ENCODE data around the gene YTHDC1. TPM values are rescaled to one million over a fixed set of nuclear protein-coding genes. Genes with fewer than 3 reads are reported as not detected.

Gene YTHDC1
- total and polyA plus RNA-seq, 2 of the 4 experiments (the other 2 are of a cell fraction), result 31.9 to 32.7 TPM

- in situ Hi-C loops (cut with MboI; ENCODE audit: low sequenced_read_pairs), result loop anchor here (25.0 kb wide), 1 partner anchor 1334 kb away; no protein-coding TSS in a partner anchor
- Histone ChIP-seq H3K9me1 (ENCODE audit: insufficient read depth, low read length) (no peaks in the 10 kb centered on the region), H4K5ac (ENCODE audit: low read depth, low read length) (no peak overlapping the region), H3K9ac (ENCODE audit: low read depth, low read length) (no peak overlapping the region), H3K27ac (ENCODE audit: insufficient read depth, low read length) (no peak overlapping the region), H4K20me1 (ENCODE audit: insufficient read depth, low read length) (no peaks in the 10 kb centered on the region), H3K9me3 (ENCODE audit: control insufficient read depth, insufficient read depth, low read length) (no peaks in the 10 kb centered on the region), H2BK120ac (ENCODE audit: low read depth, low read length) (no peak overlapping the region), H3K4me3 (ENCODE audit: insufficient read depth, low read depth, low read length) (no peak overlapping the region), H2AFZ (replicated peaks; ENCODE audit: low read length, poor library complexity) (no peak overlapping the region), H3K79me1 (ENCODE audit: low read depth in 1 of 2, low read length in 2 of 2) (no peaks in the 10 kb centered on the region), H2AK5ac (ENCODE audit: low read depth, low read length) (no peak overlapping the region), H2BK20ac (ENCODE audit: low read depth, low read length) (no peak overlapping the region), H2BK15ac (ENCODE audit: low read depth, low read length) (no peak overlapping the region), H3K4me2 (ENCODE audit: low read depth, low read length) (no peak overlapping the region), H4K91ac (ENCODE audit: insufficient read depth, low read depth, low read length) (no peak overlapping the region), H2AK9ac (replicated peaks; ENCODE audit: low read depth, low read length, poor library complexity) (no peak overlapping the region), H4K8ac (ENCODE audit: low read depth in 2 of 2, low read length in 2 of 2) (no peak overlapping the region), H3K23ac (ENCODE audit: low read depth, low read length) (no peak overlapping the region), H3K18ac (ENCODE audit: low read depth, low read length) (no peak overlapping the region), H3K36me3 (ENCODE audit: control insufficient read depth, insufficient read depth, low read length) (no peaks in the 10 kb centered on the region), H3K14ac (replicated peaks; ENCODE audit: low read depth, low read length) (no peak overlapping the region), H3K4me1 (ENCODE audit: control insufficient read depth, insufficient read depth, low read length) (no peaks in the 10 kb centered on the region), H3K27me3 (ENCODE audit: control insufficient read depth, insufficient read depth, low read length) (no peaks in the 10 kb centered on the region), H2BK5ac (ENCODE audit: low read depth, low read length, poor library complexity, severe bottlenecking) (no peak overlapping the region), H3K4ac (ENCODE audit: low read depth, low read length) (no peak overlapping the region), H3K56ac (ENCODE audit: extremely low read depth, insufficient read depth, low read length) (no peak overlapping the region)
- ATAC-seq (ENCODE audit: low read depth), result no peak
- no CpG with 5 or more reads among the region's 2 CpGs for WGBS, 2 experiments (ENCODE audit: extremely low coverage in 2 of 2, insufficient read length in 1 of 2)
- intact Hi-C loops (cut with micrococcal nuclease), result loop anchor here (5.0 kb wide), 1 partner anchor 199 kb away; no protein-coding TSS in a partner anchor
- dilution Hi-C loops (cut with HindIII; ENCODE audit: low sequenced_read_pairs, unreplicated experiment), result no loop called here
- no peak for TF ChIP-seq BHLHE40 (IDR thresholded peaks at IDR 0.05; ENCODE audit: low read depth, low read length)
- no peak for TF ChIP-seq RAD21 (IDR thresholded peaks at IDR 0.05; ENCODE audit: low read length)
- no peak for TF ChIP-seq ELK1 (IDR thresholded peaks at IDR 0.05; ENCODE audit: borderline replicate concordance, low read depth, low read length)
- TF ChIP-seq CHD1 (IDR thresholded peaks at IDR 0.05; ENCODE audit: low read depth, low read length), result no peak
- no peak for TF ChIP-seq NFE2L2 (IDR thresholded peaks at IDR 0.05; ENCODE audit: low read depth, low read length)
- no peak for TF ChIP-seq MAZ (IDR thresholded peaks at IDR 0.05; ENCODE audit: borderline replicate concordance, low read depth, low read length)
- no peak for TF ChIP-seq MXI1 (IDR thresholded peaks at IDR 0.05; ENCODE audit: borderline replicate concordance, low read depth, low read length)
- TF ChIP-seq CTCF (conservative IDR thresholded peaks at IDR 0.05; ENCODE audit: low read depth, low read length), result no peak
- TF ChIP-seq POLR2A (IDR thresholded peaks at IDR 0.05; ENCODE audit: low read depth, low read length), result no peak
- no peak for TF ChIP-seq USF2 (IDR thresholded peaks at IDR 0.05; ENCODE audit: low read depth, low read length)
- TF ChIP-seq FOS (IDR thresholded peaks at IDR 0.05; ENCODE audit: low read depth, low read length), result no peak
- DNase-seq, result no peak
- ChIA-PET POLR2A (ENCODE audit: unreplicated experiment) (no interaction called here), CTCF (interaction anchor here (0.6 to 0.7 kb wide), 2 partner anchors 71 to 914 kb away, joined by 3 read pairs; no protein-coding TSS in a partner anchor)
- BruUV-seq (replicated peaks), result no TSS peak
Observed at GRCh38 chr4:68278029-68278428, 71.9 kb downstream of the YTHDC1 start.

Data from IMR-90 (cell line).